AG08395 (cell line): ENCODE results near the gene MYO7A.

Experiments
- DNase-seq: peaks from one replicate; pipeline ENCODE4 v3.0.0; 2012; ENCODE audit warnings: mixed read lengths, low spot score

MYO7A gene

GRCh38 chr11:77200351-77201268 is 72.6 kb downstream of the MYO7A start:
- no peak for DNase-seq

GRCh38 chr11:77201370-77201769 is 73.3 kb downstream of the MYO7A start:
- no peak for DNase-seq

GRCh38 chr11:77201991-77202841 is 74.2 kb downstream of the MYO7A start:
- no peak for DNase-seq

- no peak for DNase-seq
Observed at GRCh38 chr11:77202941-77203900, 75.2 kb downstream of the MYO7A start.

GRCh38 chr11:77203901-77204753 is 76.1 kb downstream of the MYO7A start:
- no peak for DNase-seq

GRCh38 chr11:77204754-77205466 is 76.9 kb downstream of the MYO7A start:
- DNase-seq: no peak

GRCh38 chr11:77205467-77206263 is 77.6 kb downstream of the MYO7A start:
- DNase-seq: no peak

- DNase-seq: no peak
Observed at GRCh38 chr11:77206264-77207018, 78.4 kb downstream of the MYO7A start.

- DNase-seq: no peak
Observed at GRCh38 chr11:77207019-77207485, 79.0 kb downstream of the MYO7A start.

- DNase-seq: no peak
Observed at GRCh38 chr11:77207618-77208313, 79.7 kb downstream of the MYO7A start.

GRCh38 chr11:77208535-77208934 is 80.5 kb downstream of the MYO7A start:
- DNase-seq: no peak

GRCh38 chr11:77209663-77210062 is 81.6 kb downstream of the MYO7A start:
- DNase-seq: no peak

- no peak for DNase-seq
Observed at GRCh38 chr11:77211040-77211451, 83.0 kb downstream of the MYO7A start.

- no peak for DNase-seq
Observed at GRCh38 chr11:77211594-77212251, 83.7 kb downstream of the MYO7A start.

- DNase-seq: no peak
Observed at GRCh38 chr11:77212314-77213007, 84.4 kb downstream of the MYO7A start.

GRCh38 chr11:77213029-77213579 is 85.1 kb downstream of the MYO7A start:
- no peak for DNase-seq
